Measurements from ENCODE around the gene MAGEC2.

Gene MAGEC2

GRCh38 chrX:142204522-142205433 is at the start of gene MAGEC2:
Gene MAGEC2, minus strand, starts transcription at chrX:142205290. Its CDS starts 1,303 bp downstream, at chrX:142203987.
- DNase-seq (ENCODE audit: low spot score): no peak

GRCh38 chrX:142251680-142252079 is 46.6 kb upstream of the MAGEC2 start:
- DNase-seq (ENCODE audit: low spot score): no peak

DNA sequence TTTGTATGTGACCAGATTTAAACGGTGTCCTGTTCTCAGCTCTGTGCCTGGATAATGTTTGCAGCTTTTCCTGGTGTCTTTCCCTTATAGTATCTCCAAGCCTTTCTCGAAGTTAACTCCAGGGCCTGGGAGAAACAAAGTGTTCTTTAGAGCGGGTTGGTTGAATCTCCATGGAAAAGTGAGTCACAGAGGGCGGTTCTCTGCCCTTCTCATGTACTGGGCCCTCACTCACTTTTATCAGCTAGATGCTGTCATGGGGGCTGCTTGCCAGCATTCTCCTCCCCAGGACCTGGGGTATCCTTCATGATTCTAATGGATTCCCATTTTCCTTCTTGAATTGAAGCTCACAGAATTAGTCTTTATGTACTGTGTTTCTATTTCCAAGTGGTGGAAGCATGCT is 46.1 kb upstream of the MAGEC2 start:
- no peak for DNase-seq (ENCODE audit: low spot score)

- DNase-seq (ENCODE audit: low spot score): no peak
Observed at GRCh38 chrX:142250502-142250901, 45.4 kb upstream of the MAGEC2 start.

DNA sequence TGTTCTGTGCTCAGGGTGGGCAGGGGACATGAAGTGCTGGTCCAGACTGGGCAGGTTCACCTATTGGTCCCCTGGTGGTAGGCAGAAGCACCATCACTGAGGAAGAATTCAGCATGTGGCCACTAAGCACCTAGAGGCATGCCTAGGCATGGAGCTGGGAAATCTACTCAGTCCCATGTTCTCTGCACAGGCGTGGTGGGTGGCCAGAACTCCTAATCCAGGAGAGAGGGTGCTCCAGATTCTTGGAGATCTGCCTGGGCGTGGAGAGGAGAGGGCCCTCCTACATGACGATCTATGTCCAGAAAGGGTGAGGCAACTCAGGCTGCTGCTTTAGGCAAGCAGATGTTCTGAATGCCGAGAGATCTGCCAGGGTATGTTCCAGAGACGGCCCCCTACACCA is 44.6 kb upstream of the MAGEC2 start:
- DNase-seq (ENCODE audit: low spot score): no peak

- no peak for DNase-seq (ENCODE audit: low spot score)
Observed at GRCh38 chrX:142244568-142244967, 39.5 kb upstream of the MAGEC2 start.

- DNase-seq (ENCODE audit: low spot score): no peak
Observed at GRCh38 chrX:142238536-142238935, 33.4 kb upstream of the MAGEC2 start.

- DNase-seq (ENCODE audit: low spot score): no peak
Observed at GRCh38 chrX:142233400-142233799, 28.3 kb upstream of the MAGEC2 start.

DNA sequence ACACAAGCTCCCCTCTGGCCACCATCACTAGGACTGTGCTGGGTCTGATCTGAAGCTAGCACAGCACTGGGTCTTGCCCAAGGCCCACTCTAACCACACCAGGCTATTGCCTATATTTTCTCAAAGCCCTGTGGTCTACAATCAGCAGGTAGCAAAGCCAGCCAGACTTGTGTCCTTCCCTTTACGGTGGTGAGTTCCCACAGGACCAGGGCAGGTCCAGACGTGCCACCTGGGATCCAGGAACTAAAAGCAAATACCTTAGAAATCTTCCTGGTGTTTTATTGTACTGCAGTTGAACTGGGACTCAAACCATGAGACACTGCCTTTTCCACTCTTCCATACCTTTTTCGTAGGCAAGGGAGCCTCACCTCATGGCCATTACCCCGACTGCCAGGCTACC is 9.0 kb upstream of the MAGEC2 start:
- no peak for DNase-seq (ENCODE audit: low spot score)

GRCh38 chrX:142201113-142201512 is 4.0 kb downstream of the MAGEC2 start:
- no peak for DNase-seq (ENCODE audit: low spot score)

- DNase-seq (ENCODE audit: low spot score): no peak
Observed at GRCh38 chrX:142186103-142186502, 19.0 kb downstream of the MAGEC2 start.

- DNase-seq (ENCODE audit: low spot score): no peak
Observed at GRCh38 chrX:142184756-142185602, 20.1 kb downstream of the MAGEC2 start.

DNA sequence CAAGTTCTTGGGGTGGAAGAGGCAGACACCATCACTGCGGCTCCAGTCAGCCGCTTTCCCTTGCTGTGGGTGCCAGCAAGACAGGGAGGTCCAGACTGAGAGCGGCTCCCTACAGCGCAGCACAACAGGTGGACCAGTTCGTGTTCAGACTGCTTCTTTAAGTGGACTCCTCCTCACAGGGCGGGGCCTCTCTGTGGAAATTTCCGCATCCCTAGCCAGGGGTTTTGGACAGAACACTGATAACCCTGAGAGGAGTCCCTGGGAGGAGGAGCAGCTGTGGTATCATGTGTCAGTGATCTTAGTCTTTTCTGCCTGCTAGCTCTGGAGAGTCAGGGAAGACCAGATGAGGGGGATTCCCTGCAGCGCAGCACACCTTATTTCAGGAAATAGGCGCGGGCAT is 48.5 kb downstream of the MAGEC2 start:
- DNase-seq (ENCODE audit: low spot score): no peak

Data from kidney tubule cell (primary cell).